Body of pancreas (tissue), 4 donors: ENCODE data around the gene NLRP13.

Experiments used
- CTCF ChIP-seq, 7 experiments: fragments of 450-650 bp in 4 of 7; fragments of 200-600 bp in 3 of 7; sonication (generic) in 3 of 7; IDR thresholded peaks; one replicate each; pipeline ENCODE4 v1.5.1; 2016 to 2019; ENCODE audit warnings: antibody characterized with exemption in 7 of 7
- POLR2A ChIP-seq, 3 donors: fragments of 450-650 bp; IDR thresholded peaks; one replicate each; pipeline ENCODE4 v1.6.1; 2016; ENCODE audit warnings: antibody characterized with exemption in 3 of 3, mild to moderate bottlenecking in 2 of 3

GRCh38 chr19:55902080-55902751 lies 29.9 kb downstream of the NLRP13 start:
- TF ChIP-seq CTCF (IDR thresholded peaks at IDR 0.05) = no peak
- TF ChIP-seq POLR2A (IDR thresholded peaks at IDR 0.05) = no peak
